GM19043 (cell line): ENCODE measurements around the gene FIG4.
A peak's percentile ranks its signal among the peaks of the same experiment; 100 is the strongest.
"Not testable (repeated sequence)": the region's sequence is repeated elsewhere in the genome, so short reads cannot be mapped to it uniquely, and the experiment has no call there.

Experiments
- ATAC-seq: cut with Tn5 transposase; IDR thresholded peaks from one replicate; pipeline ENCODE4 v1.9.1; 2021; ENCODE audit warnings: low read depth; ENCODE audit not compliant: unreplicated experiment

The FIG4 gene

DNA sequence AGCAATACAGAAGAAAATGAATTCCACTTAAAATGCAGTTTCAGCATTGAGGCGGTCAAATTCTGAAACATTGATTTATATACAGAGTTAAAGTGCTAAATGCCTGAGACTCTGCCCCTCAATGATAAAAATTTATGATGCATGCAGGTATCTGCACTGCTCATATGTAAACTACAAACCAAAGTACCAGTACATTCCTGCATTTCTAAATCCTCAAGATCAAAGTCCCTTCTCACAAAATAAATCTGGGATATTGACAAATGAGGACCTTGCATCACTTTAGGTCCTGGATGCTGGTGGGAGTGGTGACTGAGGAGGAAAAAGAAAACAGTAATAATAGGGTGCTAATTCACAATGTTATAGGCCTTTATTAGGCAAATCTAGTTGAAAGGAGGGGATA lies 101.9 kb downstream of the FIG4 start:
- ATAC-seq, result no peak

DNA sequence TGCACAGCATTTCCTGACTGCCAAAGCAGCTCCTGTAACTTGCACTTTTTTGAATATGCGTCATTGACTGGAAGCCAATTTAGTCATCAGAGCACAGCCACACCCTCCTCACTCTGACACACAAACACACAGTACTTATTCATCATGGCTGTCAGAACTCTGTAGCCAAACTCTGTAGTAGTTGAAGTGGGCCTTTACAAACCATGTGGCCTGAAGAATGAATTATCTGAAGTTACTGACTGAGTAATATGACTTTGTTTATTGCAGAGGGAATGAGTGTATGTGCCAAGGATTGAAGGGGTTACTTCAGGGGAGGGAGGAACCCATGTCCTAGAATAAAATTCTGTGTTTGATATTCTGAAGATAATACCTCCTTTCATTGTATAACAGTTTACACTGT lies 102.7 kb downstream of the FIG4 start:
- ATAC-seq, result no peak

DNA sequence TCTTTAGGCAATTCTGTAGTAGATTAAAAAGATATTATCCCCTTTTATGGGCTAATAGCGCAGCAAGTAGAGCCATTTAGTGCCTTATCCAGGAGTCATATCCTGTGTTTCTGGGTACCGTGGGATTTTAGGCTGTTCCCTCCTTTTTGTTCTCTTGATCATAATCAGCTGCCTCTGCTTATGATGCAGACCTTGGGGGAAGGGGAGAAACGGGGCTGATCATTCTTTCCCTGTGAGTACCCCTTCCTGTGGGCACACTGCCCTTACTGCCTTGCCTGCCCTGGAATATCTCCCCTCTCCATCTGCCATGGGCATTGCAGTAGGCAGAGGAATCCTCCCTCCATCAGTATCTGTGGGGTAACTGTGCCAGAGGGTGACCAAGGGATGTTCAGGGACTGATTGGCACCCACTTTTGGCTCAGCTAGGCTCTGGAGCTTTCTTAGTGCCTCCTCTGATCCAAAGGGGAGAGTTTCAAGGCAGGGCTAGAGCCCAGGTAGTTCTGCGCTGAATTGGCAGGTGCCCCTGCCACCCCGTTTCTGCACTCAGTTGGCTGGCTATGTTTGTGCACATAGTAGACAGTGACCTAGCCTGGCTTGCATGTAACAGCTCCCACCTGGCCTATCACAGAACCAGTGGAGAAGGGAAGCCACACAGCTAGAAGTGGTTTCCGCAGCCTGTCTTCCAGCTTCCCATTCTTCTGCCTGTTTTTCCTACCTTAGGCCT lies 103.3 kb downstream of the FIG4 start:
- ATAC-seq, result no peak

DNA sequence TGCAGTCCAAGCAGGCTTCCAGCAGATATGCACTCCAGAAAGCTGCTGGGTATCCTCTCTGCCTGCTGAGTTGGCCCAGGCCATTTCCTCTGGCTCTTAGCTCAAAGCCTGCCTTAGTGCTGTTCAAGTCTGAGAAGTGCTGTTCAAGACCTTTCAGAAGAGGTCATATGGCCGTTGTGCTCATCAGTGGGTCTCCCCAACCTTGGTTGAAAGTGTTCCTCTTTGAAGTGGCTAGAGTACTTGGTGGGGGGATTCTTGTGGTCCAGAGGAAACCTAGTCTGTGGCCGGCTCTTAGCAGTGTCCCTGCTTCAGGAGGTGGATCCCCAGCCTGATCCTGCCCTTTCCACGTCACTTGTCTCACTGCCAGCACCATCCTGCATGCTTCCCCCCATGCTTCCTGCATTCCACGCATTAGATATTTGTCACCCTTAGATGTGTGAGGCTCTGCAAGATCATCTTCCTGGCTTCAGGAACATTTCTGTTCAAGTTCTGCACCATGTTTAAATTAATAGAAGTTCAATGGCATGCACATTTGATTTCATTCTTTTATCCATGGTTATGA lies 105.0 kb downstream of the FIG4 start:
- ATAC-seq, result no peak

DNA sequence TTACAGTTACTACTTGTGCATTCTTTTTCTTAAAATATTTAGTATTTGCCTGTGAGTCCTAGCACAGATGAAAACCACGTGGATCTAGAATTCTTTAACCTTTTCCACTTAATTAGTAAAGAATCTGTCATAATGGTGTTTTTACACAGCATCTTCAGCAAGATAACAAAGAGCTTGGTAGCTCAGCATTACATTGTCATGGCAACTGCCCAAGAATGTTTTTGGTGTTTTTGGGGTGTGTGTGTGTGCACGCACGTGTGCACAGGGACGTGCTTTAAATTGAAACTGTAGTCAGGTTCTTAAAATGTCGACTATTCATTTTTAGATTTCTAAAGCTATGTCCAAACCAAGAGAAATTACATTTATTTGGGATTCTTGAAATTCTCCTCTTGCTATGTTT lies 108.0 kb downstream of the FIG4 start:
- no peak for ATAC-seq

DNA sequence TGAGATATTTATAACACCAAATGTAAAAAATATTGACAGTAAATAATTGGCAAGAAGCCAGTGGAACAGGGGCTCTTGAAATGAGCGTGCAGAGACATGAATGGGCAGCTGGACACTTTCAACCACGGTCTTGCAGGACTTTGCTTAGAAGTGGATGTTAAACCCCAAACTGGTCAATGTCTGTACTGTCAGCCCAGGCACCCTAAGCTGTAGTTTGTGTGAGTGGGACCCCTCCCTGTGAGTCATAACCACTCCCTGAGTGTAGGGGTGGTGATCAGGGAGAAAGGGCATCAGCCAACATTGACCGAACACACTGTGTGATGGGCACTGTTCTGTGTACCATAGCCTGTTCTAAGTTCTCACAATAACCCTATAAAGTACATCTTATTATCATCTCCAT lies 108.6 kb downstream of the FIG4 start:
- ATAC-seq, result no peak

DNA sequence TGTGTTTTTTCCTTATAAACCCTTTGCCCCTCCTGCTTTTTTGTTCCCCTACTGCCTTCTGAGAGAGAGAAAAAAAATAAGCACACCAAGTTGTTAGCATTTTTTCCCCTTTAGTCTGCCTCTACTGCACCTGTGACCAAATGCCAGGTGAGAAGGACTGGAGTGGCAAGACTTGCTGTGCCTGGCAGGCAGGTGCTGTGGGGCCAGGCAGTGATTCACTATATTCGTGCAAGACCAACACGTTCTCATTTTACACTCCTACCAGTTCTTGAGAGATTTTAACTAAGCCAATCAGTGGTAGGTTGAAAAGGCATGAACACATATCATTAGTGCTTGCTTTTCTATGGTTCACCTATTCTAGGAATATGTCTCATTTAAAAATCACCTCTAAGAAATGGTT lies 109.7 kb downstream of the FIG4 start:
- no peak for ATAC-seq

DNA sequence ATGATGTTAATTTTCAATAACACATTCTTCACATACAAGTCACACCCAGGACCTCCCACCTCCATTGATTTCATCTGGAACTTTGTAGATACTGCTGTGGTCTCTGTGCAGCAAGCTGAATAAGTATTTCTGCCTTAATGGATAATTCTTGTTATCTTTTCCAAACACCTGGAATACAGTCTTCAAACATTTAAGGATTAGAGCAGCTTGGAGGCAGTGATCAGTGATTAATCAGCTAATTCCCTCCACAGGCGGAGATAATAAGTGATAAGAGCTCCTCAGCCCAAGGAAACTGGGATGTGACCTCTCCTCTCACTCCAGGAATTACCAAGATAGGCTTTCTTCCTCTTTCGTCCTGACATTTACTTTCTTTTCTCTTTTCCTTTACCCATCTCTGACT lies 110.7 kb downstream of the FIG4 start:
- no peak for ATAC-seq

DNA sequence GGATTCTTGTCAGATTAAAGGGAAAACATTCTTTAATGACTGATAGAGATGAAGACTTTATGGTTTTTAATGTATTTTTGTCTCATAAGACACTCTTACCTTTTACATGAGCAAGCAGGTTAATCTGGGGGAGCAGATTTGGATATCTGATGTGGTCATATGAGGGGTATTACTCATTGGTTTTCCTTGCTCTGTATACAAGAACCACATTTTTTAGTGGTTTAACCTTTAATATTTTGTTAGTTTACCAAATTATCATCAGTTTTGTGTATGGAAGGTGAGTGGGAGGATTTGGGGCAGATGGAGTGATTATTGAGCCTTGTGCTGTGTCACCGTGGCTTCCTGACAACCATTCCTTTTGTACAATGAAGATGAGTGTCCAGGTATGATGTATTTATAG lies 112.9 kb downstream of the FIG4 start:
- no peak for ATAC-seq

DNA sequence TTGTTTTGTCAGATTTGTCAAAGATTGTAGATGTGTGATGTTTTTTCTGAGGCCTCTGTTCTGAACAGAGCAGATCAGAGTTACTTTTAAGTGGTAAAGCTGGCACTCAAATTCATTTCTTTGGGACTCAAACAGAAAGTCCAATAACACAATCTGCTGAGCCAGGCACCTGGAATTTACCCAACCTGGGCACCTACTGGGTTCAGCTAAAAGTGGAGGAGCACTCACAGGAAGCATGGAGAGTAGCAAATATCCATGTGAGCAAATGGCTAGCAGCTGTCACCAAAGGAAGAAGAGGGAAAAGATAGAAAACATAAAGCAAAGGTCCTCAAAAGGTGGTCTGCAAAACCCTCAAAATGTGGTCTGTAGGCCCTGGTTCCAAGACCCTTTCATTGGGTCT lies 116.8 kb downstream of the FIG4 start:
- no peak for ATAC-seq

DNA sequence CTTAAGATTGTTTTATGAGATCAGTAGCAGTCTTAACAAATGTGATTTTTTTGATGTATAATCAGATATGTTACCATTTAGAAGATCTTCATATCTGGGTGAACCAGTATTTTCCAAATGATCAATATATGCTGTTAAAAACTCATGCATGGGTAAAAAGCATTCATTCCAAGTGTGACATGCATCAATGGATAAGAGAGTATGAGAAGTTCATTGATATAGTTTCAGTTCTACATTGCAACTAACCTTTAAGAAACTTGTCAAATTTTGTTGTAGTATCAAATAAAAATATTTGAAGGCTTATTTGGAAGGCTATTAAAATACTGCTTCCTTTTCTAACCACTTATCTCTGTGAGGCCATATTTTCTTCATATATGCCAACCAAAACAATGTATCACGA lies 117.7 kb downstream of the FIG4 start:
- no peak for ATAC-seq

DNA sequence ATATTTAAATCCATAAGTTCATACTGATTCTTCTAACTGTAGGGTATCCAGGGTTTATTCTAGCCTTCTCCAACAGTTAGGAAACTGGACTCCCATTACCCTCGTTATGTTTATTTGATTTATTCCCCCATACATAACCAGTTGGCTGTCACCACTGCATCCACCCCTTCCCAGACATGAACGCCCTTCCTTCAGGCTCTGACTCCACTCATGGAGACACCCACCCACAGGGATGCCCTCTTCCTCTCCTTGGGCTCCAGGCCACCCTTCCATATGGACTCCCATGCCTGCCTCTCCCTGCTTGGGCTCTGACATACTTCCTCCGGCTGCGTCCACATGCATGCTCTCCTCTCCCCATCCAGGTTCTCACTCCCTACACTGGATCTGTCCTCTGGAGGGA lies 124.0 kb downstream of the FIG4 start:
- no peak for ATAC-seq

DNA sequence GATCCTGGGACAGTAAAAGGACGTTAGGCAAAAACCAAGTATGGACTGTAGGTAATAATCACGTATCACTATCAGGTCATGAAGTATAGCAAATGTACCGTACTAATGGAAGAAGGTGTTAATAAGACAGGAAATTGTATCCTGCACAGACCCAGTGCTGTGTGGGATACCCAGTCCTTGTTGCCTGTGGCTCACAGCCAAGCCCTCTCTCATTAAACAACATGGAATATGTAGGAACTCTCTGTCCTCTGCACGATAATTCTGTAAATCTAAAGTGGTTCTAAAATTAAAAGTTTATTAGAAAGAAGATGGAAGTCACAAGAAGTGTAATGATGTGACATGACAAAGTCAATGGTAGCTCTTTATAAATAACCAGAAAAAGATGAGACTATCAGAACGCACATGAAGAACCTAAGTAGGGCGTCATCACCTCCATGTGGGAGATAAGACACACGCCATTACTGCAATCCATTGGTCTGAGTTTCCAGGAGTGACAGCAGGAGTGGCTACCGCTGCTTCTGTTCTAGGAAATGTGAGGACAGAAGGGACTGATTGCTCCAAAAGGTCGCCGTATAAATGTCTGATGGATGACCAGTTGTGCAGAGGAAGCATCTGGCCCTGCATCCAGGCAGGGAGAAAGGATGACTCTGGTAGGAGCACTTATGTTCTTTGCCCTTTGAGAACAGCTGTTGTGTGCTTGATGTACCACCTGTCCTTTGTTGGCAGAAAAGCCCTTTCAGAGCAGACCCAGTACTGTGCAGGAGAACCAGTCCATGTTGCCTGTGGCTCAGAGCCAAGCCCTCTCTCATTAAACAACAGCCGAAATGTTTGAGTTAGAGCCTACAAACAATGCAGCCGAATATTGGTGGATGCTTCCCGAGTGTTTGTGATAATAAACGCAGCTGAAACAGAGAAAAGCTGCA lies 125.6 kb downstream of the FIG4 start:
- ATAC-seq, result no peak

DNA sequence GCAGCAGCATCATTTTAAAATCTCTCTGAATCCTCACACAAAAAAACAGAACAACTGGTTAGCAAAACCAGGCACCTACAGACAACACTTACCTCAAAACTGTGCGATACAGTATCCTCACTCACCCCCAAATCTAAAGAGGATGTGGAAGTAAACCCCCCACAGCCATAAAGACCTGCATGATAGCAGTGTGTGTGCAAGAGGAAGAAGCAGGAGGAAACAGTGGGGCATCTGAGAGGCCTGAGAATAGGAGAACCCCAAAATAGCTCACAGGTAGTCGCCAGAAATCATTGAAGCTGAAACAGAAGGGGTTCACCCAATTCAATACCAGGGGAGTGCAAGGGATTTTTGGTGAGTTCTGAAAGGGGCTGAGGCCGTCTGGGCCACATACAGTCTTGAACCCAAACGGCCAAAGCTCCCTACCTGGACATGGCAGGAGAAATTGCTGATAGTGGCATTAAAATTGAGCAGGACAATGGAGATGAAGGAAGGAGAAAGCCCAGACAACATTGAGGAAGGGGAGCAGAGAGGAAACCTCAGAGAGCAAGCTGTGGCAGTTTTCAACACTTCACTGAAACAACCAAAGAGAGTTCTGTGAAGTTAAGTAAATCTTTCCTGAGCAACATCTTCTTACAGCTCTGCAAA lies 129.7 kb downstream of the FIG4 start:
- peak; percentile 71 for ATAC-seq

DNA sequence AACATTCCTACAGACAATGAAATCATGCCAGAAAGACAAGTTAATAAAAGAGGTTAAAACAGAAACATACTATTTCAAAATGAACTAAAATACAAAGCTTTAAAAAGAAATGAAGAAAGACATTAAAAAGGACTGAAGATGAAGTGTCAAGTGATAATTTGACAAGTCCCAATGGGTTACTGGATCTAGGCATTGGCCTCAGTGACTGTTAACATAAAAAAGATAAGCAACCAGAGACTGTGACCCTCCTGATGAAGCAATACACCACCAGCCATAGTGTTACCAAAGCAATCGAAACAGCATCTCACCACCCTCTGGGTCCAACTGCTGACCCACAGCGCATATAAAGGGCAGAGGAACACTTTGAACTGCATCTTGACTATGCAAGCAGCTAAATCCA lies 130.3 kb downstream of the FIG4 start:
- ATAC-seq, result no peak

DNA sequence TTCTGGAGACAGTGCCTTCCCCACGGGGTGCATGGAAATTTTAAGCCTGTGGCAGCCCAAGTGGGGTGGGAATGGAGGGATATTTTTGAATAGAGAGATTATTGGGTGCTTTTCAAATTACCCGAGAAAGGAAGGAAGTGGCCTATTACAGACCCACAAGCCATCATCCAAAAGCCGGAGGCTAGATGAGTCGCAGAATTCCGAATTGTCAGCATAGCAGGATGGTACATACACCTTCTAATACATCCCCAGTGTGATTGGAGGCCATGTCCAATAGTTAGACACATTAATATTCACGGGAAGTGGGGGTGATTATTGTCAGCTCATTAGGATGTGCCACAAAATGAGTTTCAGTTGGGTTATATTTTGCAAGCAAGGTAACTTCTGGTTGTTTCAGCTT lies 133.0 kb downstream of the FIG4 start:
- no peak for ATAC-seq

DNA sequence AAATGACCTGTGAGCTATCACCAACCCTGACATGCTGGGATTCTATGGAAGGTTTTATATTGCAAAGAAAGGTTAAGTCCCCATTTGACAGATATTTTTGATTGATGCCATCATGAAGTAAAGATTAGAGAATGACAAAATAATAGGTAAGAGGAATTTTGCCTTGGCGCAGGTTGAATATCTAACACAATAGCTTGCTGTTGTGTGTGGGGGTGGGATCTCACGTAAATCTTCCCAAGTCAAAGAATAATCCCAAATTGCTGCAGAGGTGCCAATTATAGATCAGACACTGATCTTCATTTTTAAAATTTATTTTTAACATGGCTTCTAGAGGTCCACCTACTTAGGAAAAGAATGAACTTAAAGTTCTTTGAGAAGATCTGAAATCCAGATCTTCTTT lies 135.5 kb downstream of the FIG4 start:
- no peak for ATAC-seq

DNA sequence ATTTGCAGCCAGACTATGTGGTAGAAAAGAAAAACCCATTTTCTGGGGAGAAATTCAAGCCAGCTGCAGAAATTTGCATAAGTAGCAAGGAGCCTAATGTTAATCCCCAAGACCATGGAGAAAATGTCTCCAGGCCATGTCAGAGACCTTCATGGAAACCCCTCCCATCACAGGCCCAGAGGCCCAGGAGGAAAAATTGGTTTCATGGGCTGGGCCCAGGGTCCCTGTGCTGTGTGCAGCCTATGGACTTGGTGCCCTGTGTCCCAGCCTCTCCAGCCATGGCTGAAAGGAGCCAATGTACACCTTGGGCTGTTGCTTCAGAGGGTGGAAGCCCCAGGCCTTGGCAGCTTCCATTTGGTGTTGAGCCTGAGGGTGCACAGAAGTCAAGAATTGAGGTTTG lies 140.3 kb downstream of the FIG4 start:
- not testable (repeated sequence) for ATAC-seq

DNA sequence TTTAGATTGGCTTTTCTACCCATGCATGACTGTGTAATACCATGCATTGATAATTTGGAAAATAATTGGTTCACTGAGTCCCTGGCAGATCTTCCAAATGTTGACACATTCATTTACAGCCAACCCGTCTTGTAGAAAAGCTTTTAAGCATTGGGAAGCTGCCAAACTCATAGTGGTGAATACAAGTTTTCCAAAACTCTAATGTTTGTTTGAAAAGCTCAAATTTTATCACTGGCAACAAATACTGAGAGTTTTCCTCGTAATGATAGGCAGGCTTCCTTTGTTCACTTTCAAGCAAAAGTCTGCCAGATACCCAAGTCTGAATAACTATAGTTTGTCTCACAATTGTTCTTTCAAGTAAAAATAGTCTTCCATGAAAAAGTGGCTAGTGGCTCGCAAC lies 143.0 kb downstream of the FIG4 start:
- ATAC-seq, result no peak

DNA sequence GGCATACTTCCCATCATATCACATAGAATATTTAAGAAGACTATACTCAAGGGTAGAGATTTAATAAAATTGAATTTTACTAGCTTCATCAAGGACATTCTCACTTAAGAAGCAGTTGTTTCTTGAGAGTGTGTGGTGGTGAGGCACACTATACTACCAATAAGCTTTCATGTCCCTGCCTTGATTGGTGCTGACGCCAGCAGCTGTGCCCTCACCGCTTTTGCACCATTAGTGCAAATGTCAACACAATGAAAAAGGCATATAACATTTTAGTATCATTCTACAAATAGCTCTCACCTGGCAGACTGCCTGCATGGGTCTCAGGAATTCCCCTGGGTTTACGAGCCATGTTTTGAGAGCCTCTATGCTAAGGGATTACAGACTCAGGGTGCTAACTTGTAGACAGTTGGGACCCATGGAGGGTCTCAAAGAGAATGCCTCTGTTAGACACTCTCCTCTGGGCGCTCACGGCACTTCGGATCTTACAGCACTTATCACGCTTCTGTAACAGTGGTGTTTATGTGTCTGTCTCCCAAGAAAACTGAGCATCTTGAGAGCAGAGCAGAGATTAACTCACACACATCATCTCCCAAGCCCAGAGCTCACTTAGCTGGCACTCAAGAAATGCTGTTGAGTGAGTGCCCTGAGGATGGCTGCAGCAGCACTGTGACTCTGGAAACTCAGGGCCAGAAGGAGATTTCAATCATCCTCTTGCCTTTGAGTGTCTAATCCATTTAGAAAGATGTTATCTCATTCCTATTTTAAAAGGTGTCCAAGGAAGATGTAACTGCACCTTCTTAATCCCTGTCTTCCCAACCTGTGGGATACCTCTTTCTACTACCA lies 143.7 kb downstream of the FIG4 start:
- ATAC-seq, result no peak
